A204.1 (cell line): Measurements from ENCODE around the gene SOBP.

Source experiments
- FAIRE-seq: peaks from 2 replicates; lab custom pipeline; 2012; peaks lifted over from hg19 to GRCh38; lab: Jason Lieb, UNC

The SOBP gene

DNA sequence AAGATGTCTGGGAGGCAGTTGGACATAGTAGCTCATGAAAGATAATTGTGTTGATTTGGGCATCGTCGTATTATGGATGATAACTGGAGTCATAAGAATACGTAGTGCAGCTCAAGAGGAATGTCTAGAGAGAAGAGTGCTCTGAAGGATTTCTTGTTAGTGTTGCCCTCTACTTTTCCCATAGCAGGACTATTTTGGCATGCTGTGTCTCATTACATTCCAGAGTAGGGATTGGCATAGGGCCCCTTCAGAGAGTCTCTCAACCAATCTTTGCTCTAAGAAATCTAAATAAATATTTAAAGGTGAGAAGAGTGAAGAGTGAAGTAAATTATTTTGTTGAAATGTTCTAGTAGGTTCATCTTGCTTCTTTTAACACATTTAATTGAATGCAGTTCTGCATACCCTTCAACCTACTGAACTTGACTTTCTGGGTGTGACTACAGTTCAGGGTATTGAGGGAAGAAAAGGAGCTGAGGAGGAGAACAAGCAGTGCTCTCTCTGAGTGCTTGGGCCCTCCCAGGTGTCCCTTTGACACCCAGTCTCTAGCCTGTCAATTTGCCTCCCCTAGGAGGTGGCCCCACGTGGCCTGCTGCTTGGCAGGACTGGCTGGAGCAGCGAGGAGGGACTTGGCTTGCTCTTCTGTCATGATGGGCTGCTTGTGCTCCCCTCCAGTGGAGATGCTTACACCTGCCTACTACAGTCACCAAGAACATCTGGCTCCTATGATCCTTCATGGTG is 33.3 kb downstream of the SOBP start:
- no peak for FAIRE-seq

DNA sequence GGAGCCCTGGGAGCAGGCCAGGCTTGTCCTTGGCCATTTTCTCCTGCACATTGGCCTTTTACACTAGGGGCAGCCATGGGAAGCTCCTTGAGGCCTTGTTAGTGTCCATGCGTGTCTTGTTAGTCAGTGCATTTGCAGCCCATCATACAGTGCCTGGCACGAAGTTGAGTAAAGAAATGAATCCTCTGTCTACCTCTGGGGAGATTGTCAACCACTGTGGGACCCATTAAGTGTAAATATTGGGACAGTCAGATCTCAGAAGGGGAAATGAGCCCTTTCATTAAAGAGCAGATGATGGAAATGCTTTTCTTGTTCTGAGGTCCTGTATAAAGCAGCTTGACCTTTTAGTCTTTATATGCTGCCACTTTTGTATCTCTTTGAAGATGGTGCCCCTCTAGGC is 33.9 kb downstream of the SOBP start:
- FAIRE-seq: no peak

DNA sequence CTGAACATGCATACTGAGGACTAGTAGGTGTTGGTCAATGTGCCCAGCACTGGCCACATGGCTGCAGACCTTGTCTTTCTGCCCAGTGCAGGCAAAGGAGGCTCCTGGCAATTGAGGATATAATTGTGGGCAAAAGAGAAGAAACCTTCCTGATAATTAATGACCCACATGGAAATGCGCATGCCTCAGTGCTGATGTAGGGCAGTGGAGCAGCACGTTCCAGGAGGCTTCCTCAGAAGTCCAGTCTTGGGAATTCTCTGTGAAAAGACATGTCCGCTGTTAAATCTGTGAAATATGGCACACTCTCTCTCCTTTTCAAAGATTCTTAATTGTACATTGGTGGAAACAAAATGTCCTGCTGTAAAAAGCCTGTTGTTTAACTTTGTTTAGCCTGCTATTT is 34.7 kb downstream of the SOBP start:
- no peak for FAIRE-seq

DNA sequence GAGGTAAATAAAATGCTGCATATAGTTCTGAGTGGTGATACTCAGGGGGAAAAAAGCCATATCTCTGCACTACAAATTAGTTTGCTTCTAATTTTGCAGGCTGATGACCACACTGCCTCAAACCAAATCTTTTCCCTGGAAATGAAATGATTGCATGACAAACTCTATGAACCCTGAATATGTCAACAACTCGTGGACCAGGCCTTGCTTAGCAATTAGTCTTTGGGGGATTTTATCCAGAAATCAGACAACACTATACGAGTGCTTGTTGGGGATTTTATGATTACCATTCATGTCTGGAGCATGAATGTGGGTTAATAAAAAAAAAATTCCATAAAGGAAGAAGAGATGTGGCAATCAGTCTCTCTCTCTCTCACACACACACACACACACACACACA is 42.0 kb downstream of the SOBP start:
- no peak for FAIRE-seq

DNA sequence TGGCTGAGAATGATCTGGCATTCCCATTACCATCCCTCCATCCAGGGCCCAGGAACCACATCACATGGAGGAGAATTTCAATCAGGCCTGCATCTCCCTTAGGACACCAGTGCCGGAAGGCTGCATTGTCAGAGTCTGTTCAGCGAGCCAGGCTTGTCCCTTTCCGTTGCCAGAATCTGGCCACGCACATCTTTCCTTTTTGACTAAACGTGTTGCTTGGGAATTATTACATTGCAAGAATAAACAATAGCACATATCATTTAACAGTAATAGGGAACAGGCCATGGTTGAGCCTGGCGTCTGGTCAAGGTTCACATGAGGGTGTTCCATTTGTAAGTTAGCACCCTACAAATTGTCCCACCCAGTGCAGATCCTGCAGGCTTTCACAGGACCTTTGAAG is 42.8 kb downstream of the SOBP start:
- no peak for FAIRE-seq

DNA sequence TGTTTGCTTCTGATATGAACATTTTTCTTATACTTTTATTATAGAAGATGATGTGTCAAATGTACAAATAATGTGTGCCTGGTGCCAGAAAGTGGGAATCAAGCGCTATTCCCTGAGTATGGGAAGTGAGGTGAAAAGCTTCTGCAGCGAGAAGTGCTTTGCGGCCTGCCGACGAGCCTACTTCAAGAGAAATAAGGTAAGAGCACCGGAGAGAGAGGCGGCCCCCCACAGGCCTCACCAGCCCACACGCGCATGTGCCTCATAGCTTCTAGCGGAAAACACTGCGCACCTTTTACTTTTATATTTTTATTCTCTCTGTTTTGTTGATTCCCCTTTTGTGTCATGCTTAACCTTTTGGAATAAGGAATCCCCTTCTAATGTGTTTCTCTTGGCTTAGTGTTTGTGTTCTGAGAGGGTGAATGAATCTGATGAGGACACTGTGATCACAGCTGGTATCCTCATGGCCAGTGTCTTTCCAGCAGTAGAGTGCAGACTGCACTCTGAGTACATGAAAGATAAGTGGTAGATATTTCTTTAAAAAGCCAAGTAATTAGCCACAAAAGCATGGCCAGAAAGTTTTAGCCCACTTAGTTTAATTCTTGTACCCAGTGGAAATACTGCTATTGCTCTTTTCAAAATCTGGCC is 43.6 kb downstream of the SOBP start:
- no peak for FAIRE-seq

DNA sequence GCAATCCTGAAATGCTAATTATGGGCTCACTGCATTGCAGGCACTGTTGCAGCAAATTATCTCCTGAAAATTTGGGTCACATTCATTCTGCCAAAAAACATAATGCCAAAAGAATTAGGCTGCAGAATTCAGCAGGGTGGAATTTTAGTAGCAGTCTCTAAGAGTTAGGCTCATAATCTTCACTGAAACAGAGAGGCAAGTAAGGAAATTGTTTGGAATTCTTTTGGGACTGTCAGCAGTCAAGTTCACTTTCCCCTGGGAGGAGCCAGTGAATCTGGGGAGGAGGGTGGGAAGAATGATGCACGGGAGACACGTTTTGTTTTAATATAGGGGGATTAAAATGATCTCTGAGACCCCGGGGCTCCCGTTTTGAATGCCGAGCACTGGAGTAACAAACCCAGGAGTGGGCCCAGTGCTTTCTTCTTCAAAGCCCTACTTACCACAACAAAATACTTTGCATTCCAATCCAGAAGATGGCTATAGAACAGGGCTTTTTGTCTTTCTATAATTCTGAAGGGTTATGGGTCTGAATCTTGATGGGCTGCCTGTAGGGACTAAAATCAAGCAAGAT is 44.7 kb downstream of the SOBP start:
- no peak for FAIRE-seq

DNA sequence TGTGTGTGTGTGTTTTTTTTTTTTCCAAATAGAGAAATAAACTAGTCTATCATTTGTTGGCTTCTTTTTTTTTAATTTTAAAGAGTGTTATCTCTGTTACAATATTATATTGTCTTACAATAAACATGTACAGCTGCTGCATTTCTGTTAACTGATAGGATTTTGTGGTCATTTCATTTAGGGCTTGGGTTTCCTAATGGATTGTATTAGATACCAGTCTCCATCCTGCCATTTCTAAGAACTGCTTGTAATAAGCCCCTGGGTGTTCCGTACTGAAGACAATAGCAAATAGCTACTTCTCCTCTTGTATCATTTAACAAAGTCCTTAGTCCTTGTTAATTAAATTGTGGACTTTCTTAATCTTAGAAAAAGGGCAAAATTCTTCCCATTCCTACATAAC is 45.7 kb downstream of the SOBP start:
- FAIRE-seq: no peak

DNA sequence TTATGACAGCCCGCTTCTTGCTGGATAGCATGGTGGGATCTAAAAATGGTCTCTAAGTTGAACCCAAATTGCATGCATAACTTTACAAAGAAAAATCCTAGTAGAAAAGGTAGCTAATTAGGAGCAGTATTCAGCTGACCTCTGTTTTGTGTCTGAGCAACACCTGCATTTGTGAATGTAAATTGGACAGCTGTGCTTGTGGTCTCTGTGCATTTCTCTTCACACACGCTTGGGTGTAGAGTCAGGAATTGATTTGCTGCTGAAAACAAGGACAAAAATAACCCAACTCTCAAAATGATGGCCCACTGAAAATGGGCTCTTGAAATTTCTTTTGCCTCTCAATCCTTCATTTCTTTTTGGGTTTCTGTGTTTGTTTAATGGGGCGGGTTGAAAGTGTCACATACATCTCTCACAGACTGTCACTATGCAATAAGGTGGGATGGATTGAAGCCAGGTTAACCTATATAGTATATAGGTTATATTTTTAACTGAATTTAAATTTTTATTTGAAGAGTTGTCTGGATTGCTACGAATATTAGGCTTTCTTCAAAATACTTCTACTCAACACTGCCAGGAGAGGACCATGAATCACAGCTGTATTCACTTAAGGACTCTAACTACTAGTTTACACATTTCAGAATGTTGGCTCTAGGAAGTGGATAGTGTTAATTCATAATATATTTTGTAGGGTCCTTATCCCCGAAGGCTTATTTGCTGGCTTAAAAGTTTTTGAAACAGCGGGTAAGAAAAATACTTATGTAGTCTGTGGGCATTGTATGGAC is 46.5 kb downstream of the SOBP start:
- FAIRE-seq: no peak

DNA sequence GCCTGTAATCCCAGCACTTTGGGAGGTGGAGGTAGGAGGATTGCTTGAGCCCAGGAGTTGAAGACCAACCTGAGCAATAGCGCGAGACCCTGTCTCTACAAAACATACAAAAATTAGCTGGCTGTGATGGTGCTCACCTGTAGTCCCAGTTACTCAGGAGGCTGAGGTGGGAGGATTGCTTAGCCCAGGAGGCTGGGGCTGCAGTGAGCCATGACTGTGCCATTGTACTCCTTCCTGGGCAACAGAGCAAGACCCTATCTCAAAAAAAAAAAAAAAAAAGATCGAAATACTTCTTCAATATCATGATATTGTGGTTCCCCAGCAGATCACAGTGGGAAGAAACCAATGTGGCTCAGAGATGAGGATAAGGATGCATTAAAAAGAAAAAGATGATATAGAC is 47.6 kb downstream of the SOBP start:
- no peak for FAIRE-seq

DNA sequence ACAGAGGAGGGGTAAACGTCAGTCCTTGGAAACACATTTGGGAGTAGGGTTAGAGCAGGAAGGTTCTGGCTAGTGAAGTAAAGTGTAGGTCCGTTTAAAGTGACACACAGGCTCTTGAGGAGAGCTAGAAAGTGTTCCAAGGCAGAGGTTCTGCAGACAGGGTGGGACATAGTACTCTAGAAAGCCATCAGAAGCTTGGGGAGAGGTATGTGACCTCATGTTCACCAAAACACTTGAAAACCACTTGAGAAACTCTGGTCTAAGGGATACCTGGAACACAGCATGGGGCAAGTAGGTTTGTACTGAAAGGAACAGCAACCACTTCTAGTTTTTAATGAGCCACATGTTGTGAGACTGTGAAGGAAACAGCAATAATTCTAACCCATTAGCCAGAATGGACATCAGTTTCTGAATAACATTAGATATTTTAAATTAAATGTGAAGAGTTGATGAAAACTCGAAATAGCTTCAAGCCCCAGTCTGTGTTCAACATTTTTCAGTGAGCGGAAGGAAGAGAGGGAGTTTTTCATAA is 49.0 kb downstream of the SOBP start:
- no peak for FAIRE-seq

DNA sequence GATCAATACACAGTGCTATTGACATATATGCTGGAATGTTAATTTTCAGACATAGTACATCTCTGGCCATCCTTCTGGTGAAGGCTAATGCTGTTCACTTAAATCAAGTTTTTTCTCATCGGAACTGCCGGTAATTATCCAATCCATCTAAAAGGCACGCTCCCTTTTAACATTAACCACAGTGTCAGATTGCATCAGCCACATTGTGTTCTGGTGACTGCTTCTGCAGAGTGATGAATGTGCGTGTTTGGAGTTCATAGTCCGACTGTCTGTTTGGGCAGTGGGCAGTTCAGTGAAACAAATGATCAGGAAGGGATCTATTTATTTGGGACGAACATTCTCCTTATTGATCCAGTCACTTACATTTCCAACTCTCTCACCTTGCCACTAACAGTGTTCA is 49.5 kb downstream of the SOBP start:
- no peak for FAIRE-seq

DNA sequence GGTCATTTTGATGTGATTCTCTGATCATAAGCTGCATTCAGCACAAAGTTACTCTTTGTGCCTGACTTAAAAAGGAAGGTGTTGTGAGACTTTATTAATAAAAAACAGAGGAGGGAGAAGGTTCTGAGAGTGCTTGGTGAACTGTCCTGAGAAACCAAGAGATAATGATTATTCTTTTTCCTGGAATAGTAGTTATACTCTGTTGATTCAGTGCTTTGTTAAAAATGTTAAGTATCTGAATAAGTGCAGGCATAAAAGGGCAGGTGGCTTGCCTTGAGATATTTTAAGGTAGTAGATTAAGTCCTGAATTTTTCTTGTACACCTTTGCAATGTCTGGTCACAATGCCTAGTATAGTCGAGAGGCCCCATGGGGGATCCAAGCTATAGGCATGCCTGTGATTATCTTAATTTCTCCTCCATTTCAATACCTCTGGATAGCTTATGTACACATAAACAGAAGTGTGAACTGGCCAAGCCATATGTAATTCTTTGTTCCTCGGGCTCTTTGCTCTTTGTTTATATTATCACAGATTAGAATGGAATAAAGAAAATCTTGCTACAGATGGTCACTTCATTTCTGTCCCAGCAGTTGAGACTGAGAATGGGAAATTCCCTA is 50.0 kb downstream of the SOBP start:
- FAIRE-seq: no peak

DNA sequence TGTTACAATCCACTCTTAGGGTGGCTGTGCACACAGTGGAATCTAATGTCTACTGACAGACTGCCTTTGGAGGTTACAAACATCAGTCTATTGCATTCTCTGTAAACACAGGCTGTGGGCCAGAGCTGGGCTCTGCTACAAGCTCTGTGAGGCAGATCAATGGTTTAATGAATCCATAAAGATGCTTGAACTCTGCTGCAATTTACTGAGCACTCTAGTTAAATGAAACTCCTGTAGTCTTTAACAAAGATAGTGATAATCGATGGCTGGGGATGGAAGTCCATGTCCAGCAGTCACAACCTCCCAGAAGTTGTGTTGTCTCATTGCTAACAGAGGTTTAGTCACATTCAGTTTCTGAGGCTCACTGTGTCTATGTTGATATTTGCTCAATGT is 50.5 kb downstream of the SOBP start:
- FAIRE-seq: no peak

DNA sequence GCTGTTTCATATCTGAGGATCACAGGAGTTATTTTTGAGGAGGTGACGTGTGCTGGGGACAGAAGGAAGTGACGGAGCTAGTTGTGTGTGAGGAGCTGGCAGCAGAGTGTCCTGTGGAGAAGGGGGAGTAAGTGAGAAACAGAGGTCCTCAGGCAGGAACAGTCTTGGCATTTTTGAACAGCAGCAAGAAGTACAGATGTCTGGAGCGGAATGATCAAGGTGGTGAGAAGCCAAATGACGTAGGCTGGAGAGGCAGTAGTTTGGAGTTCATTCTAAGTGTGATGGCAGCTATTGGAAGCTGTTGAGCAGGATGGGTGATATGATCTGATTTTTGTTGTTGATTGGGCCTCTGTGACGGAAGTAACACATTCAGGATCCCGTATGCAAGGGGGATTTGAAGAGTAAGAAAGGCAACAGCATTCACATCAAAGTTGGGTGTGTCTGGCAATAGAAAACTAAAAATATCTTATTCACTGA is 52.3 kb downstream of the SOBP start:
- FAIRE-seq: no peak

DNA sequence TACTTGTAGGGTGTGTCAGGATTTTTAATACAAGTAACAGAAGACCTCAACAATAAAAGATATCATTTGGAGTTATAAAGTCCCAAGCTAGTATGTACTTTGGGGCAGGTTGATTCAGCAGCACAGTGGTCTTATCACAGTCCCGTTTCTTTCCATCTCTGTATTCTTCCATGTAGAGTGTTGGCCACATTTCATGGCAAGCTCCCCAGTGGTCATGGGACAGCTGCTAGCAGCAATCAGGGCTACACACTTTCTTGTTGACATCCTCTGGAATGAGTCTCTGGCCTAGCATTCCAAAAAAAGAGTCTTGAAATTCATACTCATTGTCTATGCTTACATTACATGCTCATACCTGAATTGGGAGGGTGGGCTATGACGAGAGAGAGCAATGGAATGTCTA is 53.2 kb downstream of the SOBP start:
- no peak for FAIRE-seq

DNA sequence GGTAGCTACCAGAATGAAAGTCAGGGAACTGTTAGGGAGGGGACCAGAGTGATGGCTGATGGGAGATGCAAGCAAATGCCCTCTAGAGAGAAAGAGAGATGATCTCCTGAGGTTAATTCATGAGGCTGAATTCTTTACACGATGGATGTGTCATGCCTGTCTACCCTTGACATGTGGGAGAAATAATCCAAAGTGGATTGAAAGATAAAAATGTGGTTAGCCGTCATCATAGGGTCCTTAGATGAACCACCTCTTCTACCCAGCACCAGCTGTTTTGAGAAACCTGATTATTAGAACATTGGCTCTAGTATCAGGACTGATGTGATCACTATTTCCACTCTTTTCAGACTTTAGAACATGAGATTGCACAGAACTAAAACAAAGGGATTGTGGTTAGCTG is 53.6 kb downstream of the SOBP start:
- no peak for FAIRE-seq

DNA sequence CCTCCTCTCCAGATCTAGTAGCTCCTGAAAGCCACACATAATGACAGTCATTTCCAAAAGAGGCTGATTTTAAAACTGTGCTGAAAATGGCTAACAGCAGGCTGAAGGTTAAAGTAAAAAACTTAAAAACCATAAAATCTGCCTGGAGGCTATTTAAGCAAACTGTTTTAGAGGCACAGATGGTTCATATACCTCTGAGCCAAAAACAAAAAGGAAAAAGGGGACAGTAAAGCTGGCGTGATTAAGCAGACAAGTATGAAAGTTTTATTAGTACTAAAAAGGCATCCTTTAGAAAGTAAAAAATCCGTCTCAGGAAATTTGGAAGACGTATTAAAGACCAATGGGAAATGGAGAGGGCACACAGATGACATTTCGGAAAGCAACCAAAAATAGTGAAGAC is 55.8 kb downstream of the SOBP start:
- FAIRE-seq: no peak

DNA sequence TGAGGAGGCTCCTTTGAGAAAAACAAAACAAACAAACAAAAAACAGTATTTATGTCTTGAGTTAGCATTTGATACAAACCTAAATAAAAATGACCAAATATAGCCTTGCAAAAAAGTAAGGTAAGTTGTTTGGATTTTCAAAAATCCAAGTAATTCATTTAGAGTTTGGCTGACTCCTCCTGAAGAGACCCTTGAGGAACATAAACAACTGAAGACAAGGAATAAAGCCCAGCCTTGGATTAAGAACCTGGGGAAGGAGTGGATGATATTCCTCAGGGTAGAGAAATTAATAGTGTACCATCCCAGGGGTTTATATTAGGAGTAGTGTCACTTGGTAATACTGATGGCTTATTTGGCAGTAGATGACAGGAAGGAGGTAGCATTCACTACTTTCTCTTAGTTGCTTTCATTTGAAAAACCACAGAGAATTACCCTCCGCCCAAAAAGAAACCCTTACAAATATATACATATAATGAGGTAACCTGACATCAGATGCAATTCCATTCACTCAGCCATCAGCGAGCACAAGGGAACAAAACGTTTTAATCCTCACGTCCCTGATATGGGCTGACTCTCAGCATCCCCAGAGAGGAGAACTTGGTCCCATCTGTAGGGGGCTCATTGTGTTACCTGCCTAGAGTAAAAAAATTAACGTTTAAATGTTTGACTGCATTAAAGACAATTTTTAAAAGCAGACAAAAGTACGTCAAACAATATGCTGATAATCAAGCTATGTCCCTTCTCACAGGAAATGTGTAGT is 57.0 kb downstream of the SOBP start:
- FAIRE-seq: no peak

DNA sequence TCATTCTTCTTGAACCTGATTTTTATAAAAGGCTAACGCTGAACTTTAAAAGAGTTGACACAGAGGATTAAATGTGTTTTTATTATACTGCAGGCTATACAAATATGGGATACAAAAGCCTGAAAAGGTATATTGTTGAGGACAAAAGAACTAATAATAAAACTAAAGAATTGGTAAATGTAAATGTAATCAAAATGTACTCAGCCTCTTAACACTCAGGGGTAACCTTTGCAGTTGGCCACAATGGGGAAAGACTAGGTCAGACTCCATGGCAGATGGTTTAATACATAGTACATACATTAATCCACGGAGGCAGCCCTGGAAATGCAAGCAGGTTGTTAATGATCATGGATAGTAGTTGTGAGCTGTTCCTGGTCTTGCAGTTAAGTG is 57.5 kb downstream of the SOBP start:
- FAIRE-seq: no peak

DNA sequence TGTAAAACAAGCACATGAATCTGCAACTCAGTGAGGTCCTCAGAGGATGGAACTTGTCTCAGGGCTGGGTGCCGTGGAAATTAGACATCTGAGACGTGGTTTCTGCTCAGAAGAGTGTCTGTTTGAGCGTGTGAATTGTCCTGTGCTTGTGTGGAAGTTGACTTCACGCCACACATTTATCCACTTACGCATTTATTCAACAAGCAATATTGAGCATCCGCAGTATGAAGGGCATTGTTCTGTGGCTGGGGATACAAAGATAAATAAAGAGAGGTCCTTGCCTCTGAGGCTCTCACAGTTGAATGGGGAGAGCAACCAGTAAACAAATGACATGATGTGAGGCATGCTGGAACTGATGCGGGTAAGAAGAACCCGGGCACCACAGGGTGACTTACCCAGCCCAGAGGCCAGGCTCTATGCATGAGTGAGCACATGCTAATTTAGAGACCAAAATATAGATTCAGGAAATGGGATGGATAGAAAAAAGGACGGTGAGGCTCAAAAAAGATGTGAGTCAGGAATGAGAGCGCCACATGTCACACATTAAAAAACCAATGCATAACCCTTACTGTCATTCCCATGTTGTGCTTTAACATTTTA is 60.4 kb downstream of the SOBP start:
- no peak for FAIRE-seq
